ENCODE measurements around the gene NFATC3. TPM values are rescaled to one million over a fixed set of nuclear protein-coding genes. Genes with fewer than 3 reads are reported as not detected.

NFATC3 gene
- total RNA-seq, 1 experiment from 2014 or later, result 33.0 TPM

DNA sequence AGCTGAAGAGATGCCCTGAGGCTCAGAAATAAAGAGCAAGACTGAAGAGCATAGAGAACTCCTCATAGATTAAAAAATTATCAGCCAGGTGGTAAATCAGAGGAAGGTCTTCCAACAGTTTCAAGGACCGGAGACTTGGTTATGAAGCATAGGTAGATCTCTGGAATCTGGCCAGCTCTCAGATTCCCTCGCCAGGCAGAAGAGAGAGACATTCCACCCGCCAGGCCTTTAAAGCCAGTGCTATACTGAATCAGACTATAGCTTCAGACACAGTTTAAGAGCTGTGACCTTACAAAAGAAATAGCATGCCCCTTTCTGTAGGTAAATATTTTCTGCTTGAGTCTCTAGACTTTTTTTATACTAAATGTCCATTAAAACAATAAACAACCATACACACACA lies 70.3 kb downstream of the NFATC3 start:
- Histone ChIP-seq H2BK120ac (ENCODE audit: low read depth, low read length, poor library complexity, severe bottlenecking) (no peak overlapping the region), H3K23ac (ENCODE audit: insufficient read length, low read depth, low read length) (no peak overlapping the region), H3K79me2 (ENCODE audit: insufficient read depth, low read length) (no peaks in the 10 kb centered on the region), H2BK5ac (ENCODE audit: insufficient read length, low read length) (no peak overlapping the region), H3T11ph (ENCODE audit: low read length) (no peak overlapping the region), H3K18ac (ENCODE audit: insufficient read length, low read depth, low read length) (no peak overlapping the region), H4K5ac (ENCODE audit: insufficient read length, low read depth, low read length) (no peak overlapping the region), H3K27me3 (ENCODE audit: insufficient read depth, low read length) (no peaks in the 10 kb centered on the region), H3K4me2 (ENCODE audit: insufficient read depth, insufficient read length, low read length) (no peak overlapping the region), H3K14ac (ENCODE audit: insufficient read depth, low read length) (no peak overlapping the region), H3K56ac (ENCODE audit: insufficient read length, low read depth, low read length) (no peak overlapping the region), H2BK20ac (ENCODE audit: low read depth, low read length, poor library complexity, severe bottlenecking) (no peak overlapping the region), H3K4ac (ENCODE audit: low read depth, low read length) (no peak overlapping the region), H2BK15ac (ENCODE audit: low read depth, low read length) (no peak overlapping the region), H3K23me2 (ENCODE audit: insufficient read length, low read depth, low read length, poor library complexity, severe bottlenecking) (no peaks in the 10 kb centered on the region), H2AK5ac (ENCODE audit: insufficient read length, low read length) (no peak overlapping the region), H2AFZ (ENCODE audit: low read length) (no peak overlapping the region), H4K91ac (ENCODE audit: insufficient read length, low read depth, low read length) (no peak overlapping the region), H2BK12ac (ENCODE audit: insufficient read length, low read depth, low read length) (no peak overlapping the region), H3K27ac (ENCODE audit: insufficient read length, low read depth, low read length) (no peak overlapping the region), H3K9me3 (ENCODE audit: control insufficient read depth, low read depth, low read length) (no peaks in the 10 kb centered on the region), H3K9ac (ENCODE audit: extremely low read depth, insufficient read length, low read length) (no peak overlapping the region), H4K8ac (replicated peaks; ENCODE audit: insufficient read length, low read depth, low read length) (no peak overlapping the region), H3K79me1 (ENCODE audit: insufficient read depth, low read depth, low read length, poor library complexity, severe bottlenecking) (no peaks in the 10 kb centered on the region), H3K4me1 (ENCODE audit: insufficient read depth, low read length) (no peaks in the 10 kb centered on the region), H4K20me1 (ENCODE audit: control insufficient read depth, insufficient read depth, insufficient read length) (no peaks in the 10 kb centered on the region)
- H3K36me3 Mint-ChIP-seq (ENCODE audit: insufficient read depth in 1 of 3, low read depth in 3 of 3), result peaks cover 6 to 9% (median 8%) of the 10 kb centered on the region in 3 experiments; a peak in 5 of 7 replicates
- TF ChIP-seq, protein P1, sequence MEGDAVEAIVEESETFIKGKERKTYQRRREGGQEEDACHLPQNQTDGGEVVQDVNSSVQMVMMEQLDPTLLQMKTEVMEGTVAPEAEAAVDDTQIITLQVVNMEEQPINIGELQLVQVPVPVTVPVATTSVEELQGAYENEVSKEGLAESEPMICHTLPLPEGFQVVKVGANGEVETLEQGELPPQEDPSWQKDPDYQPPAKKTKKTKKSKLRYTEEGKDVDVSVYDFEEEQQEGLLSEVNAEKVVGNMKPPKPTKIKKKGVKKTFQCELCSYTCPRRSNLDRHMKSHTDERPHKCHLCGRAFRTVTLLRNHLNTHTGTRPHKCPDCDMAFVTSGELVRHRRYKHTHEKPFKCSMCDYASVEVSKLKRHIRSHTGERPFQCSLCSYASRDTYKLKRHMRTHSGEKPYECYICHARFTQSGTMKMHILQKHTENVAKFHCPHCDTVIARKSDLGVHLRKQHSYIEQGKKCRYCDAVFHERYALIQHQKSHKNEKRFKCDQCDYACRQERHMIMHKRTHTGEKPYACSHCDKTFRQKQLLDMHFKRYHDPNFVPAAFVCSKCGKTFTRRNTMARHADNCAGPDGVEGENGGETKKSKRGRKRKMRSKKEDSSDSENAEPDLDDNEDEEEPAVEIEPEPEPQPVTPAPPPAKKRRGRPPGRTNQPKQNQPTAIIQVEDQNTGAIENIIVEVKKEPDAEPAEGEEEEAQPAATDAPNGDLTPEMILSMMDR (conservative IDR thresholded peaks at IDR 0.05), result no peak
- H3K4me1 Mint-ChIP-seq, result no peaks in the 10 kb centered on the region
- WGBS (ENCODE audit: extremely low coverage, insufficient read length, low lambda C conversion rate), result no CpG with 5 or more reads among the region's 3 CpGs
- no peak overlapping the region for H3K27ac Mint-ChIP-seq
- DNase-seq, result no peak
- H3K9me3 Mint-ChIP-seq, result no peaks in the 10 kb centered on the region; a peak in 1 of 5 replicates
- no peak overlapping the region for H3K4me3 Mint-ChIP-seq
- no peaks in the 10 kb centered on the region for H3K27me3 Mint-ChIP-seq (ENCODE audit: low read depth)
